ENCODE measurements around the gene FRMD3.
"Not testable (repeated sequence)": the region's sequence is repeated elsewhere in the genome, so short reads cannot be mapped to it uniquely, and the experiment has no call there.

Gene FRMD3

DNA sequence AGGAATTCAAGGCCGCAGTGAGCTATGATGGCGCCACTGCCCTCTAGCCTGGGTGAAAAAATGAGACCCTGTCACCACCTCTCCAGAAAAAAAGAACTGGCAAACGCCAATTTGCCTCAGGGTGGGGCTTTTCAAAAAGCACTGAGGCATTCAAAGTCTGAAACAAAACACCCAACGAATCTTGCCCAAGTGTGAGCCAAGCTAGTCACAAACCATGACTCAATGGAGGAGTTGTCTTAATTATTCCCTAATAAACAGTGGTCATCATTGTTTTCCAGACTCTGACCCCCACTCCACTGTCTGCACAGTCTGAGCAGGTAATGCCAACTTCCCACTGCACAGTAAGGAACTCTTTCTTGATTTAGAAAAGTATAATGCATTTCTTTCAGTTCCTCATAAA is 16.8 kb downstream of the FRMD3 start:
- no peak for DNase-seq (ENCODE audit: low spot score)

DNA sequence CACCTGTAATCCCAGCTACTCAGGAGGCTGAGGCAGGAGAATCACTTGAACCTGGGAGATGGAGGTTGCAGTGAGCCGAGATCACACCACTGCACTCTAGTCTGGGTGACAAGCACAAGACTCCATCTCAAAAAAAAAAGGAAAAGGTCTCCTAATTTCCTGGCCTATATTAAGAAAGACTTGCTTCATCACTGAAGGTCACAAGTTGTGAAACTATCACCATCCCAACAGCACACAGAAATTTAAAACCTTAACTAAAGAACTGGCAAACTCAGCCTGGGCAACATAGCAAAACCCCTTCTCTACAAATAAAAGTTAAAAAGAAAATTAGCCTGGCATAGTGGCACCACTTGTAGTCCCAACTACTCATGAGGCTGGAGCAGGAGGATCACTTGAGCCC is 17.2 kb downstream of the FRMD3 start:
- DNase-seq (ENCODE audit: low spot score): no peak

DNA sequence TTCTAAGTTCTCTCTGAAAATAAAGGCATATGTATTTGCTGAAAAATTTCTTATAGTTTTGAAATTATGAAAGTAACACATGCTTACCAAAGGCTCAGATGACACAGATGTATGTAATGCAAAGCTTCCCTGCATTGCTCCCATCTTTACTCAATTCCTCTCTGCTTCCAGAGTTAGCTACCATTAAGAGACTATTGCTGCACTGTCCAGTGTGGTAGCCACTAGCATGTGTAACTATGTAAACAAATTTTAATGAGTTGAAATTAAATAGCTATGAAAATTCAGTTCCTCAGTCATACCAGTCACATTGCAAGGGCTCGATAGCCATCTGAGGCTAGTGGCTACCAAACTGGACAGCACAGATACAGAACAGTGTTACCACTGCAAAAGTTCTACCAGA is 17.9 kb downstream of the FRMD3 start:
- no peak for DNase-seq (ENCODE audit: low spot score)

DNA sequence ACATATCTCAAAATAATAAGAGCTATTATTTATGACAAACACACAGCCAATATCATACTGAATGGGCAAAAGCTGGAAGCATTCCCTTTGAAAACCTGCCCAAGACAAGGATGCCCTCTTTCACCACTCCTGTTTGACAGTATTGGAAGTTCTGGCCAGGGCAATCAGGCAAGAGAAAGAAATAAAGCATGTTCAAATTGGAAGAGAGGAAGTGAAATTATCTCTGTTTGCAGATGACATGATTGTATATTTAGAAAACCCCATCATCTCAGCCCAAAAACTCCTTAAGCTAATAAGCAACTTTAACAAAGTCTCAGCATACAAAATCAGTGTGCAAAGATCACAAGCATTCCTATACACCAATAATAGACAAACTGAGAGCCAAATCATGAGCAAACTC is 20.2 kb downstream of the FRMD3 start:
- DNase-seq (ENCODE audit: low spot score): not testable (repeated sequence)

DNA sequence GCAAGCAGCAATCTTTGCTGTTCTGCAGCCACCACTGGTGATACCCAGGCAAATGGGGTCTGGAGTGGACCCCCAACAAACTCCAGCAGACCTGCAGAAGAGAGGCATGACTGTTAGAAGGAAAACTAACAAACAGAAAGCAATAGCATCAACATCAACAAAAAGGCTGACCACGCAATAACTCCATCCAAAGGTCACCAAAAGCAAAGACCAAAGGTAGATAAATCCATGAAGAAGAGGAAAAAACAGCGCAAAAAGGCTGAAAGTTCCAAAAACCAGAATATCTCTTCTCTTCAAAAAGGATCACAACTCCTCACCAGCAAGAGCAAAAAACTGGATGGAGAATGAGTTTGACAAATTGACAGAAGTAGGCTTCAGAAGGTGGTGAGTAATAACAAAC is 23.4 kb downstream of the FRMD3 start:
- no peak for DNase-seq (ENCODE audit: low spot score)

DNA sequence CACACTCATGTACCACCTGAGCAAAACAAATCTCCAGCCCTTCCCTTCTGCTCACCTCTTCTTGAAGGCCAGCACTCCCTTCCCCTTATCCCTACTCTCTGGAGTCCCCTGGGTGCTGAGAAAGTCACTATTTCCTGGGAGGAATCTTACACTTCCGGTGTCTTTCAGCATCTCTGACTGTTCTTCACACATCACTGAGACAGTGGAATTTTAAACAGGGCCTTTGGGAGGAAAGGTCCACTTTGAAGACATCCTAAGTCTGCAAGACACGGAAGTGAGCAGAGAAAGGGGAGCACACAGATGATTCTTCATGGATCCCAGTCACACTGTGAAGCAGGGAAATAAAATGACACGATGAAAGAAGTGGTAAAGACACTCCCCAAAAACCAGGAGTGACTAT is 25.6 kb downstream of the FRMD3 start:
- no peak for DNase-seq (ENCODE audit: low spot score)

DNA sequence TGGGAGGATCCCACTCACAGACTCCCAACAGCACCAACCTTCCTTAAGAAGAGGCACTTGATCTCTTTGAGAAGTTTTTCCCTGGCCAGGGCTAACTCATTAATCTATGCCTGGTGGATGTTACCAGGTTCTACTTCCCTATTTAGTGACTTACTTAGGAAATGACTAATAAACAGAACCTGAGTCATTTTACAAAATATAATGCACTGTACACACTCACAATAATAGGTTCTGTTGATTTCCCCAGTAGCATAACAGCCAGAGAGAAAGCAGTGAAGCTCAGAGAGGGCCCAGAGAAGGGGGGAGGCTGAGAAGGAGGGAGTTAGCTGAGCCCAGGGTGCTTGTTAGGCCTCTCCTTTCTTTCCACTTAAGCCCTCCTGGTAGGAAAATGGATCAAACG is 27.1 kb downstream of the FRMD3 start:
- no peak for DNase-seq (ENCODE audit: low spot score)

DNA sequence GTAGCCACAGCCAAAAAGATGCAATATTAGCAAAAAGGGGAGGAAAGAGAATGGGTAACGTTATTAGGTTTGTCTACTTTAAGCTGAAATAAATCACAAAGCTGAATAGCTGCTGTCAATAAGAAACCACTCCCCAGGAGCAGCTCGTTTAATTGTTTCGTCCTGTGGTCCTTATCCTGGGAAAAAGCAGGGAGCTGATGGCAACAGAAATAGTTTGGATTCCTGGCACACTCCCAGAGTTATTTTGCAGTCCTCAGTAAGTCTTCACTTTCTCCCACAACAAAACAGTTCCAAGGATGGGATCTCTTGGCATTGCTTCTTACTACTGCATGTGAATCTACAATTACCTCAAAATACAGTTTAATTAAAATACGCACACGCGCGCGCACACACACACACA is 28.8 kb downstream of the FRMD3 start:
- no peak for DNase-seq (ENCODE audit: low spot score)

DNA sequence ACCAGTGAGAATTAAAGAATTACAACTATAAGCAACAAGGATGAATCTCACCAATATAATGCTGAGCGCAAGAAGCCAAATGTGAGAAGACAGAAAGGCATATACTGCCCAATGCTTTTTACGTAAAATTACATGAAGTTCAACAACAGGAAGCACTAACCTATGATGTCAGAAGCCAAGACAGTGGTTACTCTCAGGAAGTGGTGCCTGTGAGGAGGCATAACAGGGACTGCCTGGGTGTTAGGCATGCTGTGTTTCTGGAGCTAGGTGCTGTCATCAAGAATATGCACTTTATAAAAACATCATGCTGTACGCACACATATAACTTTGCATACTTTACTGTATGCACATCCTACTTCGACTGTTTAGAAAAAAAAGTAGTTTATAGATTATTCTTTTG is 30.1 kb downstream of the FRMD3 start:
- no peak for DNase-seq (ENCODE audit: low spot score)

DNA sequence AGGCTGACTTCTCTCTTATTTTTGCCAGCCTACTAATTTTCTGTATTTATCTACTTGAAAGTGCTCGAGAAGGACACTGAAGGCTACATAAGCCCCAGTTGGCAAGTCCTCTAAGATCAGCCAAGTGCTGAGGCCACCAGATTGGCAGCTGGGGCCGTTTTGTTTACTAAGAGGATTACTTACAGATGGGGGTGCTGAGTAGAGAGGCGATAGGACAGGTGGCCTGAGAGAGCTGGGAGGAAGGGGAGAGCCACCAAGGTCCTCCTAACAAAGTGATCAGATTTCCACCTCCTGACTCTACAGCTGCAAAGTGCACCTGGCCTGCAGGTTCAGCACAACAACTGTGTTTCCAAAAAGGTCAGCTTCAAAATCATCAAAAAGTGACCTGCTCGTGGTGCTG is 32.9 kb downstream of the FRMD3 start:
- DNase-seq (ENCODE audit: low spot score): no peak

DNA sequence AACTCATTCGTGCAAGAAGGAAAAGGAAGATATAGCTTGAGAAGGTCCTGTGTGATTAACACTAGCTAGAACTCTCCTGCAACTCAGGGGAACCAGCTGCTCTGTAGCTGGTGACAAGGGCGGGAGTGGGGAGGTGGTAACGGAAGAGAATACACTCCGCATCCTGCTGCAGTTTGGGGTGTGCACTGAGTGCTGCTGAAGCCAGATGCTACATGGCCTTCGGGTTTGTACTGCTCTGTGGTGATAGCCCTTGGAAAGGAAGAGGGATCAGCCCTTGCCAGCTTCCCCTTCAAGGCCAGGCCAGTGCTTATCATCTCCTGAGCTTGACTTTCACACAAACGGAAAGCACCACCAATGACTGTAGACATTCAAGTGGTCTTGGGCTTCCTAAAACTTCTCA is 34.3 kb downstream of the FRMD3 start:
- no peak for DNase-seq (ENCODE audit: low spot score)

DNA sequence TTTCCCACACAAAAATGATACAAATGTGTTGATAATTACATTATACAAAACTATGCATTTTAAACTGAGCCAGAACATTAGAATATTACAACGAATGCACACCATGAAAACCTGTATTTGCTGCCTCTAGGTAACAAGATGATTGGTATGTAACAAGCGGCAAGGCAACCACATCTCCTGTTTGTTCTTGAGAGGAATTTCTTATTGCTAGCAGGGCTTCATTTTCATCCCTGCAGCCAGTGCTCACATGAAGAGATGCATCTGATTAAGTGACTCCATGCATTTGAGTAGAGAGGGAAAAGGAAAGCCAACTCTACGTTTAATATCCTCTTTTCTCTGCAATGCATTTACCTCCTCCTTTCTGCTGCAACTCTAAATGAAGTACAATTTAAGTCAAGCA is 36.6 kb downstream of the FRMD3 start:
- DNase-seq (ENCODE audit: low spot score): no peak

DNA sequence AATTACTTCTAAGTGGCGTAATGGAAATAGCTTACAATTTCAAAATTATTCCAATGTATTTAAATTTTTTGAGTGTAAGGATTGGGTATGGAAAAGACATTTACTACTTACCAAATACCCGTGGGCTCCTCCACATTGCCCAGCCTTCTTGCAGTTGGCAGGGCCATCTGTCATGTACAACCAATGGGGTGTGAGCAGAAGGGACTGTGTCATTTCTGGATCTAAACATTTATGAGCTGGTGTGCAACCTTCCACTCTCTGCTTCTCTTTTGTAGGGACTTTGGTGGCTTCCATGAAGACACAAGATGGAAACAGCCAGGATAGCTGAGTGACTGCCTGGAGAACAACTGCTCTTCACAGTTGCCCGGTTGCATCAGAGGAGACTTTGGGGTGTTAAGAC is 40.8 kb downstream of the FRMD3 start:
- no peak for DNase-seq (ENCODE audit: low spot score)

DNA sequence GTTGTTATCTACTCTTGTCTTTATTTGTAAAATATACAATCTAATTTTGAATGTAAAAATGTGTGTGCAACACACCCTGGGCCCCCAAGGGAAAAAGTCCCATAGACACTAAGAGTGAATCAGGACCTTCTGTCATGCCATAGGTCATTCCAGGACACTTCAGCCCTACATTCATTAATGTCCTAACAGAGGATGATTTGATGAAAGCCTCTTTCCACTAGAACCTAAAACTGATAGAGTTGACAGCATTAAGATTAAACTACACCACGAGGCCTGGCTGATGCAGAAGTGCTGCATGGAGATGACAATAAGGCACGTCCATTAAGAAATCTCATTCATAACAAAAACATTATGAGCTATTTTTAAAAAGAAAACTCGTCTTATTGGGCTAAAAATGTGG is 46.2 kb downstream of the FRMD3 start:
- DNase-seq (ENCODE audit: low spot score): no peak

DNA sequence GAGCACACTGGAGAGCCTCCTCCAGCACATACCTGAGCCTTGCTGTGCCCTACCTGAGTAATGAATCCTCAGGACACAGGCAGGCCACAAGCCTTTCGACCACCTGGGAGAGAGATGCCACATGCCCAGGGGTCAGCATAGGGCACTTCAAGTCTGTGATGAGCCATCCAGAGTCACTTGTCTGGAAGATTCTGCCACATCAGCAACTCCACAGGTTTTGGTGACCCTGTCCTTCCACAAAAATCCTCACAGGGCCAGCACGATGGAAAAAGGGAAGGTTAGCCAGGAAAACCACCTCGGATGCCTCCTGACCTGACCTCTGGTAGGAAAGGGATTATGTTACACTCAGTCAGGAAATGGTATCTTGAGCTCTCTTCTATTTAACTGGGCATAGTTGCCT is 46.8 kb downstream of the FRMD3 start:
- DNase-seq (ENCODE audit: low spot score): no peak

DNA sequence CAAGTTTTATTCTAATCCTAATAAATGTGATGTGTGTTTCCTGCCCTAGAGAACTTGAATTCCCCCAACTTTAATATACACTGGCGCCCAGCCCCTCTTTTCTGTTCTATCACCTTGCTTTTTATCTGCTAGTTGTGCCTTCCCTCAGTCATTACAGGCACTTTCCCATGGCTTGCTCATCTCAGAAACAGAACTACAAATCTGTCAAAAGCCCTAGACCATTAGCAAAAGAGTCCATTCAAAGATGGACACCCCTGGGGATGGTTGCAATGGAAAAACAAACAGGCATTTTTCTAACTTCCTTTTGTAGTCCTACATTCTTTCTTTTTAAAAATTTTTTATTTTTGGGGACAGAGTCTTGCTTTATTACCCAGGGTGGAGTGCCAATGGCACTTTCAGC is 48.2 kb downstream of the FRMD3 start:
- DNase-seq (ENCODE audit: low spot score): no peak

DNA sequence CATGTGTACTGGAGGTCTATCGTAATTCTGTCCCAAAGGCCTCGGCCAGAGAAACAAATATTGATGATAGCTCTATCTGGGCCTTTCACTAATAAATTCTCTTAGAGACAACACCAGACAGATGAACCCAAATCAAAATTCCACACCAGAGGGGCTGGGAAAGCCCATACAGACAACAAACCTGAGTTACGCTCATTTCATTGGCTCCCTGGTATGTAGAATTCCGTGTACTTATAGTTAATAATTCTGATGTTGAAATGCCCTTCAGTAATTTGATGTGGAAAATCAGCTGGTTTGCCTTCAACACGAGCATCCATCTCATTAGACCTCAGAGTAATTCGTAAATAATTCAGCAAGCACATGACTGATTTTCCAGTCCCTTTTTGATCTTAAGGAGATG is 53.2 kb downstream of the FRMD3 start:
- no peak for DNase-seq (ENCODE audit: low spot score)

DNA sequence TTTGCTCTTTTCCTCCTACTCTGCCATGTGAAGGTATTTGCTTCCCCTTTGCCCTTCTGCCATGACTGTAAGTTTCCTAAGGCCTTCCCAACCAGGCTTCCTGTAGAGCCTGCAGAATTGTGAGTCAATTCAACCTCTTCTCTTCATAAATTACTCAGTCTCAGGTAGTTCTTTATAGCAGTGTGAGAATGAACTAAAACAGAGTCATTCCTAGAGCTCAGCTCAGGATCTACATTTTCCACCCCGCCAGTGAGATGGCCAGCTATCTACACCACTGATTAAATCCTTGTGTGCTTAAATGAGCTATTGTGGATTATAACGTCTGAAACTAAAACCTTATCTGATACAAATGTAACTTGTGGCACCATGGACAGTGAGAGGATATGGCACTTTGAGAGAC is 55.0 kb downstream of the FRMD3 start:
- DNase-seq (ENCODE audit: low spot score): no peak

DNA sequence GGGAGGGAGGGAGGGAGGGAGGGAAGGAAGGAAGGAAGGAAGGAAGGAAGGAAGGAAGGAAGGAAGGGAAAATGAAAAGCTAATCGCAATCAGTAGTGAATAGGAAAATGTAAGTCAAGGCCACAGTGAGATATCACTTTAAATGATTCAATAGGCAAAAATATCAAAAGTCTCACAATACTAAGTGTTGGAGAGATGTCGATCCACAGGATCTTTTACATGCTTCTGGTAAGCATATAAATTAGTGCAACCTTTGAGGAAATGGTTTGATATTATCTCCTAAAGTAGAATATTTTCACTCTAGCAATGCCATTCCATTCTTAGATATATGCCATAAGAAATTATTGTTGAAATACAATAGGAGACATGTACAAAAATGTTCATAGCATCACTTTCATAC is 58.4 kb downstream of the FRMD3 start:
- no peak for DNase-seq (ENCODE audit: low spot score)

DNA sequence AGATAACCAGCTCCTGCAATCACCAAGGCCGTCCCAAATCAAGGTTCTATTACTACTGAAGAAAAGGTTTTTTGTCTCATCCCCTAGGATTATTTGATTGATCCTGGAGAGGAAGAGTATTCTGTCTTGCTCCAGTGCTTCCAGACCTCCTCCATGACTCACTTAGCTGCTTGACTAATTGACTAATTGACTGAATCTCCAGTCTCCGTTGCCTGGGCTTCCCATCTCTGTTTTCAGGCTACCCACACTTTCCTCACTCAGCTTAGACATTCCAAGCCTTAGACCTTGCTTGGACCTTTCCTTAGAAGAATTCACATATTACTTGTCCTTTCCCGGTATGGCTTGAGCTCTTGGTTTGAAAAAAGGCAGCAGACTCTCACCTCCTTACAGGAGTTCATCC is 60.6 kb downstream of the FRMD3 start:
- DNase-seq (ENCODE audit: low spot score): no peak

DNA sequence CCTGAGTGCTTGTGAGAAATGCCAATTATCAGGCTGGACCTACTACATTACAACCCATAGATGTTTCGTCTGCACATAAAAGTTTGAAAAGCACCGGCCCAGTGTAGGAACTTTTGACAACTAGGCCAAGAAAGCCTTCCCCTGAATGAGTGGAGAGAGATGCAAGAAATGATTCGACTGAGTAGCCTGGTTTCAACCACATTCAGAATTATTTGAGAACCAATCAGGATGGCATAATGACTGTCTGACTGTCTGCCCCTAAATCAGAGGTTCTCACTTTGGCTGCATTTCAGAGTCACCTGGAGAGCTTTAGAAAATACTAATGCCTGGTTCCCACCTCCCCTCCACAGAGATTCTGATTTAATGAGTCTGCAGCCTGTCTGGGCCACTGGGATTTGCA is 61.1 kb downstream of the FRMD3 start:
- DNase-seq (ENCODE audit: low spot score): no peak

DNA sequence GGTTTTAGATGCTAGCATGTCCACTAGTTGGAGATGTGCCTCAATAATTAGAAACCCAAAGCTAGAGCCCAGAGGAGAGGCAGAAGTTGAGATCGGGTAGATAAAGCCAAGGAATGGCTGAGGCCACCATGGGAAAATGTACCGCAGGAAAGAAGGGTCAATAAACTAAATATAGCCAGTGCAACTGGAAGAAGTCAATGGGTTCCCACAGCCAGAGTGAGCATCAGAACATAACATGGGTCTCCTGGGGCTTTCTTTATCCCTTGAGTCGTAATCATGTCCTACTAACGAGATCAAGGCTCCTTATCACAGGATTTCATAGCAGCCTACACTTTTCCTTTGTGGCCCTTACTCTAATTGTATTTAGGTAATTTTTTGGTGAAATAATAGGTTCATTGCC is 61.7 kb downstream of the FRMD3 start:
- DNase-seq (ENCODE audit: low spot score): no peak

DNA sequence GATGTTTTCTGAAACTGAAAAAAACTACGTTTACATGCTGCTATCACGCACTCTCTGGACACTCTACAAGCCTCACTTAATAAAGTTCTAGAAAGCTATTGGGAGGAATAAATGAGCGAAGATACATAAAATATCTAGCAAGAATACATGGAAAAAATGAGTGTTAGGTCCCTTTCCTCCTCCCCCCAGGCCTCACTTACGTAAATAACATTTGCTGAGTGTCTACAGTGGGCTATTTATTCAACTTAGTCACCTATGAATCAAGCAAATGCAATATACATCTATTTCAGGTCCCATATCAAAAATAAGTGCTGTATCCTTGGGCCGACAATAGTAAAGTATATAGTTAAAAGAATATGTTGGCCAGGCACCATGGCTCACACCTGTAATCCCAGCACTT is 62.5 kb downstream of the FRMD3 start:
- no peak for DNase-seq (ENCODE audit: low spot score)

DNA sequence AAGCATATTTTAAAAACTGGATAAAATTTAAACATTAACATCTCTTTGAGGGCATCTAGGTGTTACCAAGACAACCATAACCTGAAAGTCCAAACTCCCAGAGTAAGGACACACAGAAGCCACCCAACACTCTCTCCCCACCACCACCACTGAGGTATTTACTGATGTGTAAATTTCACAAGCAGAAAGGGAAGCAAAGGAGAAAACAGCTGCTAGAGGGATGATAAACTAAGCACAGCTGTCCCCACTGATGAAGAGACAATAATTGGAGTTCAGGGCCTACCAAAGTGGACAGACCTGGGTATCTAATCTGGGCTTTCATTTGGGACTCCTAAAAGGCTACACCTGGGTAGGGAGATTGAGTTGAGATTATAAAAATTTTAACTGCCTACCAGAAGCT is 63.6 kb downstream of the FRMD3 start:
- DNase-seq (ENCODE audit: low spot score): no peak

DNA sequence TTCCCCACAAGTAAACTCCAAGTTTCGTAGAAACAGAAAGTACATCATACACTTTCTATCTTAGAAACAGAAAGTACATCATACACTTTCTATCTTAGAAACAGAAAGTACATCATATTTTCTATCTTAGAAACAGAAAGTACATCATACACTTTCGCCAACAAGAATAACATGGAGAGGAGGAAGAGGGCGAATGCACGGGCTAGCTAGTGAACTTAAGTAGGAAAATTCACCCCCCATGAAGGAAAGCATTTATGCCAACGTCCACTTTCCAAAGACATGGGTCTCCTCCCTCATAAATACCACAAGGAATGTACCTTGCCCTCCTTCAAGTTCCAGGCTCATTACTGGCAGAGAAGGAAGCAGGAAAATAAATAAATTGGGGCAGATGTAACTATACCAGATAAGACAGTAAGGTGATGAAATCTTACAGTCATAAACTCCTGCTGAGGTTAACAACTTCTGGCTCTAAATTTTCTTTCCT is 64.7 kb downstream of the FRMD3 start:
- no peak for DNase-seq (ENCODE audit: low spot score)
